ENCODE results near the gene PGBD5. TPM values are rescaled to one million over a fixed set of nuclear protein-coding genes. Genes with fewer than 3 reads are reported as not detected.

PGBD5 gene
- polyA plus RNA-seq, 1 donor (not counting 4 experiments of a cell fraction or from before 2014, with no cell fraction given), result 0.28 TPM

GRCh38 chr1:230277201-230278025 lies 148.7 kb downstream of the PGBD5 start:
- H3K27ac ChIP-seq (ENCODE audit: control insufficient read depth, insufficient read depth, low read length), result no peak overlapping the region
- peaks cover 3% of the 10 kb centered on the region for H4K20me1 ChIP-seq (ENCODE audit: control insufficient read depth, extremely low read depth, insufficient read depth, low read length)
- no peaks in the 10 kb centered on the region for H3K9me1 ChIP-seq (ENCODE audit: control insufficient read depth, extremely low read depth, insufficient read depth, low read length)
- FAIRE-seq, result no peak
- H3K4me1 ChIP-seq (ENCODE audit: control insufficient read depth, extremely low read depth, insufficient read depth, low read length), result no peaks in the 10 kb centered on the region
- no peaks in the 10 kb centered on the region for H3K79me2 ChIP-seq (ENCODE audit: control insufficient read depth, insufficient read depth, low read length)
- no peaks in the 10 kb centered on the region for H3K9me3 ChIP-seq (ENCODE audit: control insufficient read depth, low read depth, low read length)
- H3K27me3 ChIP-seq (ENCODE audit: control insufficient read depth, extremely low read depth, insufficient read depth, low read length), result no peaks in the 10 kb centered on the region
- H3K4me2 ChIP-seq (ENCODE audit: control insufficient read depth, extremely low read depth, insufficient read depth, low read depth, low read length), result no peak overlapping the region
- peaks cover 20 to 36% of the 10 kb centered on the region in 2 experiments for H3K36me3 ChIP-seq (ENCODE audit: control insufficient read depth in 2 of 2, extremely low read depth in 1 of 2, insufficient read depth in 2 of 2, low read length in 2 of 2)
- H3K4me3 ChIP-seq (ENCODE audit: control insufficient read depth in 2 of 3, extremely low read depth in 1 of 3, insufficient read depth in 2 of 3, low read depth in 1 of 3, low read length in 3 of 3), result no peak overlapping the region
- dilution Hi-C loops (cut with MboI; ENCODE audit: extremely low pct_ligation_motif_present, low sequenced_read_pairs), result no loop called here
- H2AFZ ChIP-seq (ENCODE audit: control insufficient read depth, low read length), result no peak overlapping the region
- DNase-seq (ENCODE audit: low read depth, low spot score), result no peak
- no peak for TF ChIP-seq EZH2 (IDR thresholded peaks at IDR 0.05; ENCODE audit: low read length)
- no peak for TF ChIP-seq CTCF (optimal IDR thresholded peaks at IDR 0.05 in 1 of 3, IDR thresholded peaks at IDR 0.05 in 1 of 3, conservative IDR thresholded peaks at IDR 0.05 in 1 of 3; ENCODE audit: extremely low read depth in 1 of 3, insufficient read depth in 2 of 3, low read length in 3 of 3)
- no peak overlapping the region for H3K9ac ChIP-seq (ENCODE audit: control insufficient read depth, extremely low read depth, insufficient read depth, low read length)

GRCh38 chr1:230276401-230276800 lies 149.7 kb downstream of the PGBD5 start:
- no peaks in the 10 kb centered on the region for H3K9me3 ChIP-seq (ENCODE audit: control insufficient read depth, low read depth, low read length)
- no peak overlapping the region for H3K9ac ChIP-seq (ENCODE audit: control insufficient read depth, extremely low read depth, insufficient read depth, low read length)
- no peak for DNase-seq (ENCODE audit: low read depth, low spot score)
- H3K36me3 ChIP-seq (ENCODE audit: control insufficient read depth in 2 of 2, extremely low read depth in 1 of 2, insufficient read depth in 2 of 2, low read length in 2 of 2), result peaks cover 25 to 40% of the 10 kb centered on the region in 2 experiments
- H3K4me3 ChIP-seq (ENCODE audit: control insufficient read depth in 2 of 3, extremely low read depth in 1 of 3, insufficient read depth in 2 of 3, low read depth in 1 of 3, low read length in 3 of 3), result no peak overlapping the region
- H4K20me1 ChIP-seq (ENCODE audit: control insufficient read depth, extremely low read depth, insufficient read depth, low read length), result peaks cover 2% of the 10 kb centered on the region
- no peaks in the 10 kb centered on the region for H3K9me1 ChIP-seq (ENCODE audit: control insufficient read depth, extremely low read depth, insufficient read depth, low read length)
- no peaks in the 10 kb centered on the region for H3K27me3 ChIP-seq (ENCODE audit: control insufficient read depth, extremely low read depth, insufficient read depth, low read length)
- H3K4me1 ChIP-seq (ENCODE audit: control insufficient read depth, extremely low read depth, insufficient read depth, low read length), result no peaks in the 10 kb centered on the region
- no peak overlapping the region for H3K27ac ChIP-seq (ENCODE audit: control insufficient read depth, insufficient read depth, low read length)
- no peak overlapping the region for H3K4me2 ChIP-seq (ENCODE audit: control insufficient read depth, extremely low read depth, insufficient read depth, low read depth, low read length)
- FAIRE-seq, result no peak
- no peak overlapping the region for H2AFZ ChIP-seq (ENCODE audit: control insufficient read depth, low read length)
- no peaks in the 10 kb centered on the region for H3K79me2 ChIP-seq (ENCODE audit: control insufficient read depth, insufficient read depth, low read length)
- dilution Hi-C loops (cut with MboI; ENCODE audit: extremely low pct_ligation_motif_present, low sequenced_read_pairs), result no loop called here
- TF ChIP-seq CTCF (optimal IDR thresholded peaks at IDR 0.05 in 1 of 3, IDR thresholded peaks at IDR 0.05 in 1 of 3, conservative IDR thresholded peaks at IDR 0.05 in 1 of 3; ENCODE audit: extremely low read depth in 1 of 3, insufficient read depth in 2 of 3, low read length in 3 of 3) (no peak), EZH2 (IDR thresholded peaks at IDR 0.05; ENCODE audit: low read length) (no peak)

Data from keratinocyte (primary cell).